ENCODE measurements around the gene DIPK1A. TPM values are rescaled to one million over a fixed set of nuclear protein-coding genes. Genes with fewer than 3 reads are reported as not detected.

DIPK1A gene
- total and polyA plus RNA-seq, 2 donors (not counting 1 experiment from before 2014, with no cell fraction given): 19.7 to 85.7 TPM

GRCh38 chr1:92874987-92875386 lies 86.3 kb downstream of the DIPK1A start:
- H3K27me3 ChIP-seq (ENCODE audit: control insufficient read depth, insufficient read depth, low read length): no peaks in the 10 kb centered on the region
- TF ChIP-seq EZH2 (IDR thresholded peaks at IDR 0.05; ENCODE audit: low read length, missing control alignments): no peak
- TF ChIP-seq, protein P1, sequence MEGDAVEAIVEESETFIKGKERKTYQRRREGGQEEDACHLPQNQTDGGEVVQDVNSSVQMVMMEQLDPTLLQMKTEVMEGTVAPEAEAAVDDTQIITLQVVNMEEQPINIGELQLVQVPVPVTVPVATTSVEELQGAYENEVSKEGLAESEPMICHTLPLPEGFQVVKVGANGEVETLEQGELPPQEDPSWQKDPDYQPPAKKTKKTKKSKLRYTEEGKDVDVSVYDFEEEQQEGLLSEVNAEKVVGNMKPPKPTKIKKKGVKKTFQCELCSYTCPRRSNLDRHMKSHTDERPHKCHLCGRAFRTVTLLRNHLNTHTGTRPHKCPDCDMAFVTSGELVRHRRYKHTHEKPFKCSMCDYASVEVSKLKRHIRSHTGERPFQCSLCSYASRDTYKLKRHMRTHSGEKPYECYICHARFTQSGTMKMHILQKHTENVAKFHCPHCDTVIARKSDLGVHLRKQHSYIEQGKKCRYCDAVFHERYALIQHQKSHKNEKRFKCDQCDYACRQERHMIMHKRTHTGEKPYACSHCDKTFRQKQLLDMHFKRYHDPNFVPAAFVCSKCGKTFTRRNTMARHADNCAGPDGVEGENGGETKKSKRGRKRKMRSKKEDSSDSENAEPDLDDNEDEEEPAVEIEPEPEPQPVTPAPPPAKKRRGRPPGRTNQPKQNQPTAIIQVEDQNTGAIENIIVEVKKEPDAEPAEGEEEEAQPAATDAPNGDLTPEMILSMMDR (conservative IDR thresholded peaks at IDR 0.05 in 1 of 2, IDR thresholded peaks at IDR 0.05 in 1 of 2; ENCODE audit: low read depth in 1 of 2, low read length in 2 of 2): no peak
- H3K9ac ChIP-seq (ENCODE audit: insufficient read depth, low read length): no peak overlapping the region

GRCh38 chr1:92872719-92873118 lies 88.5 kb downstream of the DIPK1A start:
- Histone ChIP-seq H3K79me2 (ENCODE audit: control insufficient read depth, insufficient read depth, low read length) (no peaks in the 10 kb centered on the region), H4K20me1 (ENCODE audit: control insufficient read depth, extremely low read depth, insufficient read depth, low read length) (no peaks in the 10 kb centered on the region), H3K9ac (ENCODE audit: insufficient read depth, low read length) (no peak overlapping the region), H2AFZ (ENCODE audit: low read length) (no peak overlapping the region), H3K4me3 (replicated peaks in 1 of 4; ENCODE audit: control extremely low read depth in 1 of 4, insufficient read depth in 1 of 4, low read depth in 3 of 4, low read length in 4 of 4) (no peak overlapping the region), H3K4me2 (ENCODE audit: extremely low read depth, insufficient read depth, low read length) (no peak overlapping the region), H3K9me3 (ENCODE audit: control insufficient read depth, insufficient read depth, low read depth, low read length) (no peaks in the 10 kb centered on the region), H3K27me3 (ENCODE audit: control insufficient read depth, insufficient read depth, low read length) (no peaks in the 10 kb centered on the region), H3K27ac (ENCODE audit: insufficient read depth, low read length) (no peak overlapping the region), H3K4me1 (ENCODE audit: control insufficient read depth, extremely low read depth, insufficient read depth, low read length) (no peaks in the 10 kb centered on the region), H3K36me3 (ENCODE audit: control insufficient read depth, insufficient read depth, low read length) (no peaks in the 10 kb centered on the region)
- TF ChIP-seq, protein P1 (conservative IDR thresholded peaks at IDR 0.05 in 1 of 2, IDR thresholded peaks at IDR 0.05 in 1 of 2; ENCODE audit: low read depth in 1 of 2, low read length in 2 of 2): no peak
- no peak for TF ChIP-seq EZH2 (IDR thresholded peaks at IDR 0.05; ENCODE audit: low read length, missing control alignments)
- DNase-seq (ENCODE audit: low read depth in 2 of 2): no peak

More at GRCh38 chr1:92874987-92875386, 86.3 kb downstream of the DIPK1A start:
- no peak overlapping the region for H2AFZ ChIP-seq (ENCODE audit: low read length)
- no peak for DNase-seq (ENCODE audit: low read depth in 2 of 2)
- no peaks in the 10 kb centered on the region for H3K4me1 ChIP-seq (ENCODE audit: control insufficient read depth, extremely low read depth, insufficient read depth, low read length)
- H4K20me1 ChIP-seq (ENCODE audit: control insufficient read depth, extremely low read depth, insufficient read depth, low read length): no peaks in the 10 kb centered on the region
- no peak overlapping the region for H3K27ac ChIP-seq (ENCODE audit: insufficient read depth, low read length)
- H3K36me3 ChIP-seq (ENCODE audit: control insufficient read depth, insufficient read depth, low read length): no peaks in the 10 kb centered on the region
- no peaks in the 10 kb centered on the region for H3K79me2 ChIP-seq (ENCODE audit: control insufficient read depth, insufficient read depth, low read length)
- H3K4me2 ChIP-seq (ENCODE audit: extremely low read depth, insufficient read depth, low read length): no peak overlapping the region
- no peak overlapping the region for H3K4me3 ChIP-seq (replicated peaks in 1 of 4; ENCODE audit: control extremely low read depth in 1 of 4, insufficient read depth in 1 of 4, low read depth in 3 of 4, low read length in 4 of 4)
- H3K9me3 ChIP-seq (ENCODE audit: control insufficient read depth, insufficient read depth, low read depth, low read length): no peaks in the 10 kb centered on the region

DNA sequence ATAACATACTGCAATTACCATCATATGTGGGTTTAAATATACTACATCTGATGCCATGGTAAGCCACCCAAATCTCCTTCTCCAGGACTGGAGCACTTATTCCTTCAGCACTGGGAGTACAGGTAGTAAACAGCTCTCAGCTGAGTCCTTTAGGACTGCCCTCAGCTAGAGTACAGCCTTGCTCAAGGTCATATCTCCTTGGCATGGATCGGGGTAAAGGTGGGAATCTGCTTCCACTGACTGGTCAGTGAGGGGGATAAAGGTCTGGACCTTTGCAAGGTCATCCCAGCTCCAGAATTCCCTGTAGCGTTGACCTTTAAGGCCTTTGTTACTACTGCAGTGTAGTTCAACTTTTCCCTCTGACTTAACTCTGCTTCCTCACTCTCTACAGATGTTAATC lies 90.7 kb downstream of the DIPK1A start:
- TF ChIP-seq, protein P1 (conservative IDR thresholded peaks at IDR 0.05 in 1 of 2, IDR thresholded peaks at IDR 0.05 in 1 of 2; ENCODE audit: low read depth in 1 of 2, low read length in 2 of 2): no peak
- TF ChIP-seq EZH2 (IDR thresholded peaks at IDR 0.05; ENCODE audit: low read length, missing control alignments): no peak
- H2AFZ ChIP-seq (ENCODE audit: low read length): no peak overlapping the region

More for the DNA sequence above, 90.7 kb downstream of the DIPK1A start:
- Histone ChIP-seq H3K9me3 (ENCODE audit: control insufficient read depth, insufficient read depth, low read depth, low read length) (no peaks in the 10 kb centered on the region), H3K9ac (ENCODE audit: insufficient read depth, low read length) (no peak overlapping the region), H3K36me3 (ENCODE audit: control insufficient read depth, insufficient read depth, low read length) (no peaks in the 10 kb centered on the region), H3K4me3 (replicated peaks in 1 of 4; ENCODE audit: control extremely low read depth in 1 of 4, insufficient read depth in 1 of 4, low read depth in 3 of 4, low read length in 4 of 4) (no peak overlapping the region), H3K79me2 (ENCODE audit: control insufficient read depth, insufficient read depth, low read length) (no peaks in the 10 kb centered on the region), H3K27me3 (ENCODE audit: control insufficient read depth, insufficient read depth, low read length) (no peaks in the 10 kb centered on the region), H3K27ac (ENCODE audit: insufficient read depth, low read length) (no peak overlapping the region), H3K4me2 (ENCODE audit: extremely low read depth, insufficient read depth, low read length) (no peak overlapping the region), H4K20me1 (ENCODE audit: control insufficient read depth, extremely low read depth, insufficient read depth, low read length) (no peaks in the 10 kb centered on the region), H3K4me1 (ENCODE audit: control insufficient read depth, extremely low read depth, insufficient read depth, low read length) (no peaks in the 10 kb centered on the region)
- no peak for DNase-seq (ENCODE audit: low read depth in 2 of 2)

All from fibroblast of lung (primary cell).